Measurements from ENCODE around the gene GLCCI1.
"Not testable (repeated sequence)": the region's sequence is repeated elsewhere in the genome, so short reads cannot be mapped to it uniquely, and the experiment has no call there.

The GLCCI1 gene

GRCh38 chr7:8094164-8095140 is 125.9 kb downstream of the GLCCI1 start:
- no peak for DNase-seq (ENCODE audit: low read depth in 2 of 2)

- not testable (repeated sequence) for DNase-seq (ENCODE audit: low read depth in 2 of 2)
Observed at GRCh38 chr7:8101292-8101691, 132.7 kb downstream of the GLCCI1 start.

- DNase-seq (ENCODE audit: low read depth in 2 of 2): no peak
Observed at GRCh38 chr7:8103282-8103681, 134.7 kb downstream of the GLCCI1 start.

- no peak for DNase-seq (ENCODE audit: low read depth in 2 of 2)
Observed at GRCh38 chr7:8105449-8106095, 137.0 kb downstream of the GLCCI1 start.

- no peak for DNase-seq (ENCODE audit: low read depth in 2 of 2)
Observed at GRCh38 chr7:8109196-8110022, 140.8 kb downstream of the GLCCI1 start.

- no peak for DNase-seq (ENCODE audit: low read depth in 2 of 2)
Observed at GRCh38 chr7:8111282-8111960, 142.8 kb downstream of the GLCCI1 start.

GRCh38 chr7:8112685-8113084 is 144.1 kb downstream of the GLCCI1 start:
- no peak for DNase-seq (ENCODE audit: low read depth in 2 of 2)

GRCh38 chr7:8113184-8113583 is 144.6 kb downstream of the GLCCI1 start:
- DNase-seq (ENCODE audit: low read depth in 2 of 2): no peak

GRCh38 chr7:8114175-8114574 is 145.6 kb downstream of the GLCCI1 start:
- DNase-seq (ENCODE audit: low read depth in 2 of 2): no peak

- DNase-seq (ENCODE audit: low read depth in 2 of 2): no peak
Observed at GRCh38 chr7:8115547-8116402, 147.2 kb downstream of the GLCCI1 start.

GRCh38 chr7:8117195-8117594 is 148.6 kb downstream of the GLCCI1 start:
- DNase-seq (ENCODE audit: low read depth in 2 of 2): no peak

- no peak for DNase-seq (ENCODE audit: low read depth in 2 of 2)
Observed at GRCh38 chr7:8119262-8119661, 150.7 kb downstream of the GLCCI1 start.

- DNase-seq (ENCODE audit: low read depth in 2 of 2): no peak
Observed at GRCh38 chr7:8120390-8121058, 151.9 kb downstream of the GLCCI1 start.

GRCh38 chr7:8121243-8121642 is 152.6 kb downstream of the GLCCI1 start:
- no peak for DNase-seq (ENCODE audit: low read depth in 2 of 2)

- peak; percentile 51 to 63 for DNase-seq (ENCODE audit: low read depth in 2 of 2)
Observed at GRCh38 chr7:8125680-8126444, 157.3 kb downstream of the GLCCI1 start.

- DNase-seq (ENCODE audit: low read depth in 2 of 2): no peak
Observed at GRCh38 chr7:8126601-8127167, 158.1 kb downstream of the GLCCI1 start.

- no peak for DNase-seq (ENCODE audit: low read depth in 2 of 2)
Observed at GRCh38 chr7:8128449-8129317, 160.1 kb downstream of the GLCCI1 start.

- no peak for DNase-seq (ENCODE audit: low read depth in 2 of 2)
Observed at GRCh38 chr7:8129318-8129659, 160.7 kb downstream of the GLCCI1 start.
